Sigmoid colon (tissue), 4 donors: ENCODE measurements around the gene GRN.

ENCODE experiments used
- CTCF ChIP-seq, 4 experiments: fragments of 450-650 bp in 3 of 4; fragments of 200-600 bp in 1 of 4; IDR thresholded peaks; one replicate each; pipeline ENCODE4 v1.5.1; 2016 to 2019; ENCODE audit warnings: antibody characterized with exemption in 4 of 4, mild to moderate bottlenecking in 3 of 4, moderate library complexity in 2 of 4
- POLR2AphosphoS5 ChIP-seq, 4 donors: sonication (generic); formaldehyde crosslinking; IDR thresholded peaks; one replicate each; pipeline ENCODE4 v1.6.1; 2017; ENCODE audit warnings: antibody characterized with exemption in 4 of 4

- TF ChIP-seq POLR2AphosphoS5 (IDR thresholded peaks at IDR 0.05) (peak in 1 of 4 donors; percentile 26), CTCF (IDR thresholded peaks at IDR 0.05) (no peak)
Measured at GRCh38 chr17:44307387-44308186, 37.5 kb upstream of the GRN start.
